ENCODE data around the gene CDCP1.

Gene CDCP1, protein sequence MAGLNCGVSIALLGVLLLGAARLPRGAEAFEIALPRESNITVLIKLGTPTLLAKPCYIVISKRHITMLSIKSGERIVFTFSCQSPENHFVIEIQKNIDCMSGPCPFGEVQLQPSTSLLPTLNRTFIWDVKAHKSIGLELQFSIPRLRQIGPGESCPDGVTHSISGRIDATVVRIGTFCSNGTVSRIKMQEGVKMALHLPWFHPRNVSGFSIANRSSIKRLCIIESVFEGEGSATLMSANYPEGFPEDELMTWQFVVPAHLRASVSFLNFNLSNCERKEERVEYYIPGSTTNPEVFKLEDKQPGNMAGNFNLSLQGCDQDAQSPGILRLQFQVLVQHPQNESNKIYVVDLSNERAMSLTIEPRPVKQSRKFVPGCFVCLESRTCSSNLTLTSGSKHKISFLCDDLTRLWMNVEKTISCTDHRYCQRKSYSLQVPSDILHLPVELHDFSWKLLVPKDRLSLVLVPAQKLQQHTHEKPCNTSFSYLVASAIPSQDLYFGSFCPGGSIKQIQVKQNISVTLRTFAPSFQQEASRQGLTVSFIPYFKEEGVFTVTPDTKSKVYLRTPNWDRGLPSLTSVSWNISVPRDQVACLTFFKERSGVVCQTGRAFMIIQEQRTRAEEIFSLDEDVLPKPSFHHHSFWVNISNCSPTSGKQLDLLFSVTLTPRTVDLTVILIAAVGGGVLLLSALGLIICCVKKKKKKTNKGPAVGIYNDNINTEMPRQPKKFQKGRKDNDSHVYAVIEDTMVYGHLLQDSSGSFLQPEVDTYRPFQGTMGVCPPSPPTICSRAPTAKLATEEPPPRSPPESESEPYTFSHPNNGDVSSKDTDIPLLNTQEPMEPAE

GRCh38 chr3:45145681-45146614, at the start of gene CDCP1:
TSS of gene CDCP1 (minus strand) at chr3:45146378. CDS start at chr3:45146287, 91 bp downstream.
- no peak for DNase-seq

DNA sequence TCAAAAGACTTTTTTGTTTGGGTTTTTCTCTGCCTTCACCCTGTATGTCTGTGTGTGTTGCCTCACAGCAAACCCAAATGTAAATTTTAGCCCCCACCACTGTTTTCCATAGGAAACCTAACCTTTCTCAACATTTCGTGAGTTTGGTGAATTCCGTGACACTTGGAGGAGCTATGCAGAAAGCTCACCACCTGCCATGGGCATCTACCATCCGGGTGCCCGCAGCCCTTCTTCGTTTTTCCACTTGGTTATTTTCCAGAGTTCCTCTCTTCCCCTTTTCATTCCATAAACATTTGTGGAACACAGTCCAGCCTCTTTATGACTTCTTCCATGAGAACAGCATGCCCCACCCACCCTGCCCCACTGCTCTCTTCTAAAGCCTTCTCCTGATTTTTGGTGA, 48.6 kb upstream of the CDCP1 start:
- no peak for DNase-seq

- DNase-seq, result no peak
Measured at GRCh38 chr3:45191924-45192417, 45.8 kb upstream of the CDCP1 start.

GRCh38 chr3:45191424-45191823, 45.2 kb upstream of the CDCP1 start:
- DNase-seq, result no peak

GRCh38 chr3:45188719-45189659, 42.8 kb upstream of the CDCP1 start:
- no peak for DNase-seq

GRCh38 chr3:45187694-45188141, 41.5 kb upstream of the CDCP1 start:
- no peak for DNase-seq

GRCh38 chr3:45186871-45187270, 40.7 kb upstream of the CDCP1 start:
- DNase-seq, result no peak

GRCh38 chr3:45185461-45185860, 39.3 kb upstream of the CDCP1 start:
- no peak for DNase-seq

- no peak for DNase-seq
Measured at GRCh38 chr3:45185052-45185451, 38.9 kb upstream of the CDCP1 start.

GRCh38 chr3:45183872-45184262, 37.7 kb upstream of the CDCP1 start:
- DNase-seq, result no peak

GRCh38 chr3:45182915-45183871, 37.0 kb upstream of the CDCP1 start:
- no peak for DNase-seq

- DNase-seq, result no peak
Measured at GRCh38 chr3:45181496-45181895, 35.3 kb upstream of the CDCP1 start.

GRCh38 chr3:45180899-45181298, 34.7 kb upstream of the CDCP1 start:
- no peak for DNase-seq

DNA sequence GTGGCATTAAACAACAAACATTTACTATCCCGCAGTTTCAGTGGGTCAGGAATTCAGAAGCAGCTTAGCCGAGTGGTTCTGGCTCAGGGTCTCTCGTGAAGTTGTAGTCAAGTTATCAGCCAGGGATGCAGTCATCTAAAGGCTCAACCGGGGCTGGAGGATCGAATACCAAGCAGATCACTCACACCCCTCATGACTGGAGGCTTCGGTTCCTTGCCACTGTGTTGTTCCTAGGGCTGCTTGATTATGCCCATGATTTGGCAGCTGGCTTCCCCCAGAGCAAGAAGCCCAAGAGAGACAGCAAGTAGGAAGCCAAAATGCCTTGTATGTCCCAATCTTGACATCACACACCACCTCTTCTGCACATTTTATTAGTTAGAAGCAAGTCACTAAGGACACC, 33.9 kb upstream of the CDCP1 start:
- DNase-seq, result no peak

GRCh38 chr3:45179163-45179562, 33.0 kb upstream of the CDCP1 start:
- DNase-seq, result no peak

GRCh38 chr3:45178183-45179023, 32.2 kb upstream of the CDCP1 start:
- DNase-seq, result no peak

- DNase-seq, result no peak
Measured at GRCh38 chr3:45176912-45177311, 30.7 kb upstream of the CDCP1 start.

DNA sequence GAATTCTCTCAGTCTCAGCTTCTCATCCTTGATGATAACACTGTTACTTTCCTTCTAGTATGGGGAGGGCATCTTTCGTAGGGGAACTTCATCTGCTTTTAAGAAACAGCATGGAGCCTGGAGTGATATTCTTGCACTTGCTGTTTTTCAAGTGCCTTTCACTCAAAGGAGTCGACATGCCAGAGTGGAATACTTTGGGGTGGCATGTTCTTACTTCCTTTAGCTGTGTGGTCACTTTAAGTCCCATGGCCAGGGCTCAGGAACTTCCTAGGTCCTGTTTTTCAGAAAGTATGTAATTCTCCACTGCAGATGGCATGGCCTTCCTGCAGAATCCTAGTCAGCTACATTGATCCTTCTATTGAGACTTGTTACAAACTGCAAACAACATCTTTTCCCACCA, 28.1 kb upstream of the CDCP1 start:
- no peak for DNase-seq

GRCh38 chr3:45173776-45174175, 27.6 kb upstream of the CDCP1 start:
- DNase-seq, result no peak

Measured in CD4-positive, alpha-beta T cell treated with Interleukin-4 for 4 hours (primary cell).